AG04450 (cell line): Measurements from ENCODE around the gene GNL3L. TPM values are rescaled to one million over a fixed set of nuclear protein-coding genes. Genes with fewer than 3 reads are reported as not detected.
"Not testable (repeated sequence)": the region's sequence is repeated elsewhere in the genome, so short reads cannot be mapped to it uniquely, and the experiment has no call there.

Experiments used
- CTCF ChIA-PET: fragments of 300-600, 350-600 bp; formaldehyde crosslinking; extraction: SDS; loops from one replicate; lab custom pipeline; 2022; ENCODE audit warnings: antibody characterized with exemption, inconsistent platforms; lab: Charles Lee
- POLR2A ChIA-PET: fragments of 350-600 bp; formaldehyde crosslinking; extraction: SDS; loops from one replicate; lab custom pipeline; 2021; ENCODE audit warnings: antibody characterized with exemption, inconsistent platforms; lab: Yijun Ruan, JAX
- DNase-seq: peaks from one replicate; pipeline ENCODE4 v3.0.0-alpha.2; 2011; ENCODE audit warnings: low read depth, low spot score
- H3K27ac ChIP-seq: one replicate; pipeline ENCODE4 v1.5.1; 2012; ENCODE audit warnings: low read depth, low read length, control low read depth
- H3K27me3 ChIP-seq: one replicate; pipeline ENCODE4 v1.6.0; 2012; ENCODE audit warnings: low read length; ENCODE audit not compliant: control insufficient read depth, insufficient read depth
- H3K4me3 ChIP-seq: 2 replicates; pipeline ENCODE4 v1.5.1; 2011; ENCODE audit warnings: mild to moderate bottlenecking, low read depth, low read length, control low read depth
- H3K9me3 ChIP-seq: 2 replicates; pipeline ENCODE4 v1.5.1; 2012; ENCODE audit warnings: low read length; ENCODE audit not compliant: control insufficient read depth, insufficient read depth
- CTCF ChIP-seq: IDR thresholded peaks from 2 replicates; pipeline ENCODE4 v1.5.1; 2011; ENCODE audit warnings: low read depth, low read length, control low read depth, inconsistent platforms
- polyA plus RNA-seq: library from polyadenylated mRNA; depleted of rRNA; stranded (reverse); fragments of >200 nt; gene quantifications from 2 replicates; pipeline ENCODE4 v1.2.3, GENCODE V29; 2011

The GNL3L gene
- polyA plus RNA-seq, 1 experiment = 25.6 TPM

DNA sequence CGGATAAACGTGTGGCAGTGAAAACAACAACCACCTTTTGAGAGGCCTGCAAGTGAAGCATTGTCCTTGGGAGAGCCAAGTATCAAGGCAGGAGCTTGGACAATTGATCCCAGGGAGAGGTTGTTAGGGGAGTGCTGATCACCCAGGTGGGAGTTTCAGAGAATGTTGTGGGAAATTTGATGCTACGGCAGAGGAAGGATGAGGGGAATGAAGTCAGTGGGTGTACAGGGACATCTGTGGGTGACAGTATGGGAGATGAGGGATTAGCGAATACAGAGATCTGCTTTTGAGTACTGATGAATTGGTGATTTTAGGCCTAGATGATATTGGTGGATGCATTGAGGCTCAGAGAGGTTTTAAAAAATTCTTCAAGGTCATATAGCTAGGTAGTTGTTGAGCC lies 4.3 kb downstream of the GNL3L start:
- no peaks in the 10 kb centered on the region for H3K27me3 ChIP-seq
- no peak overlapping the region for H3K4me3 ChIP-seq
- no peak for TF ChIP-seq CTCF
- POLR2A ChIA-PET = no interaction called here
- no peak for DNase-seq
- CTCF ChIA-PET = no interaction called here
- no peak overlapping the region for H3K27ac ChIP-seq
- no peaks in the 10 kb centered on the region for H3K9me3 ChIP-seq

GRCh38 chrX:54540289-54540688 lies 10.3 kb downstream of the GNL3L start:
- ChIA-PET POLR2A (no interaction called here), CTCF (no interaction called here)
- TF ChIP-seq CTCF = peak; percentile 29
- DNase-seq = peak; percentile 20
- Histone ChIP-seq H3K27me3 (no peaks in the 10 kb centered on the region), H3K4me3 (no peak overlapping the region), H3K27ac (no peak overlapping the region), H3K9me3 (no peaks in the 10 kb centered on the region)

DNA sequence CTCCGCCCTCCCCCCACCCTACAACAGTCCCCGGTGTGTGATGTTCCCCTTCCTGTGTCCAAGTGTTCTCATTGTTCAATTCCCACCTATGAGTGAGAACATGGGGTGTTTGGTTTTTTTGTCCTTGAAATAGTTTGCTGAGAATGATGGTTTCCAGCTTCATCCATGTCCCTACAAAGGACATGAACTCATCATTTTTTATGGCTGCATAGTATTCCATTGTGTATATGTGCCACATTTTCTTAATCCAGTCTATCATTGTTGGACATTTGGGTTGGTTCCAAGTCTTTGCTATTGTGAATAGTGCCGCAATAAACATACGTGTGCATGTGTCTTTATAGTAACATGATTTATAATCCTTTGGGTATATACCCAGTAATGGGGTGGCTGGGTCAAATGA lies 12.2 kb downstream of the GNL3L start:
- H3K27me3 ChIP-seq, CTCF ChIA-PET, DNase-seq, H3K27ac ChIP-seq, POLR2A ChIA-PET, H3K9me3 ChIP-seq, H3K4me3 ChIP-seq: not testable (repeated sequence)

DNA sequence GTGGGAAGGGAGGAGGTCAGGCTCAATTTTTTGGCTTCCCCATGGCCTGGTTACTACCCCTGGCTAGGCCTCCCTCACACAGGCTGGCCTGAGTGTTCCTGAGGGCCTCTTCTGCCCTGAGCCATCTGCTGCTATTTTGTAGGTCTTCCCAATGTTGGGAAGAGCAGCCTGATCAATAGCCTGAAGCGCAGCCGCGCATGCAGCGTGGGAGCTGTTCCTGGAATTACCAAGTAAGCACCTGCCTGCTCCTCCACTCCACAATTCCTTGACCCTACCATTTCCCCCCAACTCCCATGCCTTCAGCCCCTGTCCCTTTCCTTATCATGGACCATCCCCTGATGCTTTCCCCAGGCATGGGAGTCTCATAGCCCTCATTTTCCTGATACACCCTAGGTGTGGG lies 20.8 kb downstream of the GNL3L start:
- POLR2A ChIA-PET = interaction anchor here (0.6 kb wide), 1 partner anchor 57 kb away, joined by 7 read pairs; no protein-coding TSS in a partner anchor

DNA sequence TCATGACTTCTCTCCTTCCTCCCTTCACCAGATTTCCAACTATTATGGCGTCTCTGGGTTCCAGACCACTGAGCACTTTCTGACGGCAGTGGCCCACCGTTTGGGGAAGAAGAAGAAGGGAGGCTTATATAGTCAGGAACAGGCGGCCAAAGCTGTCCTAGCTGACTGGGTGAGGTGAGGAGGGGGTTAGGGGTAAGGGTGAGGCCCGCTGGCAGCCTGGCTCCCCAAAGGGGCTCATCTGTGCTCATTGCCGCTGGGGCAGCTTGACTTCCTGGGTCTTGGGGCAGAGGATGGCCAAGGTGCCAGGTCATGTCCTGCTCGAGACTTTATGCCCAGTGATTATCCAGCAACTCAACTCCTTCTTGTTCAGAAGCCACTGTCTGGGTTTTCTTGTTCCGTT lies 21.8 kb downstream of the GNL3L start:
- H3K9me3 ChIP-seq = no peaks in the 10 kb centered on the region
- H3K27me3 ChIP-seq = no peaks in the 10 kb centered on the region
- ChIA-PET CTCF (no interaction called here), POLR2A (no interaction called here)
- no peak for TF ChIP-seq CTCF
- H3K4me3 ChIP-seq = no peak overlapping the region
- no peak for DNase-seq
- H3K27ac ChIP-seq = no peak overlapping the region

More for the DNA sequence above, 20.8 kb downstream of the GNL3L start:
- Histone ChIP-seq H3K27me3 (no peaks in the 10 kb centered on the region), H3K27ac (no peak overlapping the region), H3K9me3 (no peaks in the 10 kb centered on the region), H3K4me3 (no peak overlapping the region)
- CTCF ChIA-PET = no interaction called here
- no peak for DNase-seq
- TF ChIP-seq CTCF = no peak

GRCh38 chrX:54555006-54555405 lies 25.0 kb downstream of the GNL3L start:
- H3K9me3 ChIP-seq, H3K27ac ChIP-seq, DNase-seq, CTCF ChIA-PET, POLR2A ChIA-PET, H3K4me3 ChIP-seq, H3K27me3 ChIP-seq: not testable (repeated sequence)
